ENCODE data around the gene LHPP. TPM values are rescaled to one million over a fixed set of nuclear protein-coding genes. Genes with fewer than 3 reads are reported as not detected.

LHPP gene
- total RNA-seq, 1 donor from 2014 or later: 15.3 TPM

DNA sequence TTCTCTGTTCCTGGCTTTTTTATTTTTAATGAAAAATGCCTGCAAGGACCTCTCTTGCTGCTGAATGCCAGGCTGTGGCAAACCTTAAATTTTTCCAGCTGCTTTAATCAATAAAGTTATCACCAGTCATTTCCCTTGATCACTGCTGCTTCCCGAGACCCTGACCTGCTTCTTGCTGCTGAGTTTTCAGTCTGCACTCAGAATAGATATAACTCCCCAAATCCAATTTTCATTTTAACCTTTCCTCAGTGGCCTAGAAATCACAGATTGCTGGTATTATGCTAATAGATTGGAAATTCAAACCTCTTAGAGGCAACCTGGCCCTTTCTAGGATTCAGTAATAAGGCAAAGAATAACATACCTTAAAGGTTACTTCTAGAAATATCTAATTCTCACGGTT lies 43.7 kb downstream of the LHPP start:
- no peaks in the 10 kb centered on the region for H3K4me1 Mint-ChIP-seq (ENCODE audit: low read depth)
- peaks cover 8% of the 10 kb centered on the region for H3K9me3 Mint-ChIP-seq (ENCODE audit: low read depth)
- TF ChIP-seq, protein P1, sequence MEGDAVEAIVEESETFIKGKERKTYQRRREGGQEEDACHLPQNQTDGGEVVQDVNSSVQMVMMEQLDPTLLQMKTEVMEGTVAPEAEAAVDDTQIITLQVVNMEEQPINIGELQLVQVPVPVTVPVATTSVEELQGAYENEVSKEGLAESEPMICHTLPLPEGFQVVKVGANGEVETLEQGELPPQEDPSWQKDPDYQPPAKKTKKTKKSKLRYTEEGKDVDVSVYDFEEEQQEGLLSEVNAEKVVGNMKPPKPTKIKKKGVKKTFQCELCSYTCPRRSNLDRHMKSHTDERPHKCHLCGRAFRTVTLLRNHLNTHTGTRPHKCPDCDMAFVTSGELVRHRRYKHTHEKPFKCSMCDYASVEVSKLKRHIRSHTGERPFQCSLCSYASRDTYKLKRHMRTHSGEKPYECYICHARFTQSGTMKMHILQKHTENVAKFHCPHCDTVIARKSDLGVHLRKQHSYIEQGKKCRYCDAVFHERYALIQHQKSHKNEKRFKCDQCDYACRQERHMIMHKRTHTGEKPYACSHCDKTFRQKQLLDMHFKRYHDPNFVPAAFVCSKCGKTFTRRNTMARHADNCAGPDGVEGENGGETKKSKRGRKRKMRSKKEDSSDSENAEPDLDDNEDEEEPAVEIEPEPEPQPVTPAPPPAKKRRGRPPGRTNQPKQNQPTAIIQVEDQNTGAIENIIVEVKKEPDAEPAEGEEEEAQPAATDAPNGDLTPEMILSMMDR (IDR thresholded peaks at IDR 0.05): no peak
- H3K4me3 Mint-ChIP-seq (ENCODE audit: unreplicated experiment): no peak overlapping the region
- DNase-seq (ENCODE audit: low spot score): no peak
- no peaks in the 10 kb centered on the region for H3K27me3 Mint-ChIP-seq (ENCODE audit: low read depth)
- no peak overlapping the region for H3K27ac Mint-ChIP-seq (ENCODE audit: unreplicated experiment)
- peaks cover 11% of the 10 kb centered on the region for H3K36me3 Mint-ChIP-seq (ENCODE audit: low read depth)

DNA sequence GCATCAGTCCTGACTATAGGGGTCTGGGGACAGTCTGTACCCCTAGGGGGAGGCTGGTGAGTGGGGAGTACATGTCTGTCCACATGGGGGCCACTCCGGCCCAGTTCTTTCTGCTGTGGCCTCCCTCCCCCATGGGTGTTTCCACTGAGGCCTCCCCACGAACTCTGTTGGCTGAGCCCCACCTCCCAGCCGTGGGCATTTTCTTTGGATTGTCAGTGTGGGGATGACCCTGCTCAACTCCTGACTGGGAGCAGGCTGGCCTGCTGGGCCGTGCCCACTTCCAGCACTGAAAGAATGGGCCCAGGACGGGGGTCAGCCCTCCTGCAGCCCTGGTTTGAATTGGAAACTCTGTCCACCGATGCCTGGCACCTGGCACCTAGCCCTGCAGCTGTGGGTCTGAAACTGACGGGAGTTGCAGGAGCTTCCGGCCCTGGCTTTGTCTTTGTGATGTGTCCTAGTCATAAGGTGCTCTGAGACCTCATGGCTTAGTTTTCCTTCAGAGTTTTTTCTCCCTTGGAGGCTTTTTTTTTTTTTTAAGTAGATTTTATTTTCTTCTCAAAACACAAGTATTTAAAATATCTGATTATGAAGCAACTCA lies 46.5 kb downstream of the LHPP start:
- H3K9me3 Mint-ChIP-seq (ENCODE audit: low read depth): no peaks in the 10 kb centered on the region
- H3K36me3 Mint-ChIP-seq (ENCODE audit: low read depth): no peaks in the 10 kb centered on the region
- H3K4me1 Mint-ChIP-seq (ENCODE audit: low read depth): no peaks in the 10 kb centered on the region
- H3K4me3 Mint-ChIP-seq (ENCODE audit: unreplicated experiment): no peak overlapping the region
- DNase-seq (ENCODE audit: low spot score): no peak
- H3K27ac Mint-ChIP-seq (ENCODE audit: unreplicated experiment): no peak overlapping the region
- TF ChIP-seq, protein P1 (IDR thresholded peaks at IDR 0.05): no peak
- H3K27me3 Mint-ChIP-seq (ENCODE audit: low read depth): no peaks in the 10 kb centered on the region

DNA sequence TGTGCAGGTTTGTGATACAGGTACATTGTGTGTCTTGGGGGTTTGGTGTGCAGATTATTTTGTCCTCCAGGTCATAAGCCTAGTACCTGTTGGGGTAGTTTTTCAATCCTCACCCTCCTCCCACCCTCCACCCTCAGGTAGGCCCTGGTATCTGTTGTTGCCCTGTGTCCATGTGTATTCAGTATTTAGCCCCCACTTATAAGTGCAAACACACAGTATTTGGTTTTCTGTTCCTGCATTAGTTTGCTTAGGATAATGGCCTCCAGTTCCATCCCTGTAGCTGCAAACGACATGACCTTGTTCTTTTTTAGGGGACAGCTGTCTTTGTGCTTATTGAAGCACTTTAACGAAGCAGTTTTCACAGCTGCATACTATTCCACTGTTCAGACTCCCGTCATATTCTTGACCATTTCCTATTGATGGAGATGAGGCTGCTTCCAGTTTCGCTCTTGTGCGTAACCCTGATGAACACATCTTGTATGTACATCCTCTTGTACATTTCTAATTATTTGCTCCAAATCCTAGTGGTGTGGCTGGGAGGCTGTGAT lies 47.4 kb downstream of the LHPP start:
- Mint-ChIP-seq H3K36me3 (ENCODE audit: low read depth) (no peaks in the 10 kb centered on the region), H3K4me1 (ENCODE audit: low read depth) (no peaks in the 10 kb centered on the region), H3K27ac (ENCODE audit: unreplicated experiment) (no peak overlapping the region), H3K4me3 (ENCODE audit: unreplicated experiment) (no peak overlapping the region), H3K27me3 (ENCODE audit: low read depth) (no peaks in the 10 kb centered on the region), H3K9me3 (ENCODE audit: low read depth) (peaks cover 2% of the 10 kb centered on the region)
- TF ChIP-seq, protein P1 (IDR thresholded peaks at IDR 0.05): no peak
- DNase-seq (ENCODE audit: low spot score): no peak

DNA sequence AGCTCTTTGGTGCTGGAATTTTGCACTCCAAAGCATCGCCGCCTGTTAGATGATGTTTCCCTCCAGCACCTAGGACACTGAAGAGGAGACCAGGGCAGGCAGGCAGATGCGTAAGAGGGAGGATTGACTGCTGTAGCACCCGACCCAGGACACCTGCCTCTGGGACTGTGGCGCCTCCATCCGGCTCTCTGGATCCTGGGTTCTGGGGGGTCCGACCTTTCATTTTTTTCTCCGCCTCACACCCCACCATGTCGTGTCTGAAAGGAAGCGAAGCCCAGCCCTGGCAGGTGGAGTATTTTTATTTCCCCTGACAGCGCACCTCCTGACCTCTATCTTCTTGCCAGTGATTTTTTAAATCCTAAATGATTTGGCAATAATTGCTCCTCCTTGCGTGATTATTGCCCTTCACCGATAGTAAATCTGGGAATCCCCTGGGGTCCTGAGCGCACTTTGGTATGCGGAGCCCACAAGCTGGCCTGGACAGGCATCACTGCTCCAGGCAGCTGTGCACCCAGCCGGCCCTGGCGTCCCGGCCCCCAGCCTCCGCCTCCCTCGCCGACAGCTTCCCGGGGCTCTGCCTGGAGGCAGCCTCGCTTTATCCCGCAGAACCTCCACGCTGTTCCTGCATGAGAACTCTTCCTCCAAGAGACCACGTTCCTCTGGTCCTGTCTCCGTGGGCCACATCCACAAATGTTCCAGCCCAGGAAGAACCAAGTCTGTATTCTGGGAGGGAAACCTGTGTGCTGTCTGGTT lies 48.4 kb downstream of the LHPP start:
- H3K36me3 Mint-ChIP-seq (ENCODE audit: low read depth): no peaks in the 10 kb centered on the region
- H3K9me3 Mint-ChIP-seq (ENCODE audit: low read depth): peaks cover 6% of the 10 kb centered on the region
- H3K4me1 Mint-ChIP-seq (ENCODE audit: low read depth): no peaks in the 10 kb centered on the region
- H3K27ac Mint-ChIP-seq (ENCODE audit: unreplicated experiment): no peak overlapping the region
- H3K27me3 Mint-ChIP-seq (ENCODE audit: low read depth): no peaks in the 10 kb centered on the region
- no peak for DNase-seq (ENCODE audit: low spot score)
- TF ChIP-seq, protein P1 (IDR thresholded peaks at IDR 0.05): no peak
- H3K4me3 Mint-ChIP-seq (ENCODE audit: unreplicated experiment): no peak overlapping the region

DNA sequence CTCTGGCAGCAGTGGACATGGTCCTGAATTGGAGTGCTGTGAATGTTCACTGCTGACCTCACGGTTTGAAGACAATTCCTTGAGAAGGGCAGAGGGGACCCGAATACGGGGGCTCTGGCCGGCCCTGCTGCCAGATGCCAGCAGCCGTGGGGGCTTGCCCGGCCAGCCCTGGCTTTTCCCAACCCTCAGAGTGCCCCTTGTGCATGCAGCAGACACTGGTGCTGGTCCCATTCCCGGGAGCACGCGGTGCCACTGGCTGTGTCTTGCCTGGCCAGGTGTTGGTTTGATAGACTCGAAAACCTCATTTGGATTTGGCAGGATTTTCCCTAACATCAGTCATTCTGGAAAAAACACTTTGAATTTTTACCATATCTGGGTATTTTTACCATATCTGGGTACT lies 49.1 kb downstream of the LHPP start:
- no peaks in the 10 kb centered on the region for H3K4me1 Mint-ChIP-seq (ENCODE audit: low read depth)
- no peaks in the 10 kb centered on the region for H3K27me3 Mint-ChIP-seq (ENCODE audit: low read depth)
- H3K27ac Mint-ChIP-seq (ENCODE audit: unreplicated experiment): no peak overlapping the region
- DNase-seq (ENCODE audit: low spot score): peak; percentile 52
- H3K36me3 Mint-ChIP-seq (ENCODE audit: low read depth): peaks cover 1% of the 10 kb centered on the region
- peaks cover 6% of the 10 kb centered on the region for H3K9me3 Mint-ChIP-seq (ENCODE audit: low read depth)
- no peak overlapping the region for H3K4me3 Mint-ChIP-seq (ENCODE audit: unreplicated experiment)
- TF ChIP-seq, protein P1 (IDR thresholded peaks at IDR 0.05): no peak
